Ishikawa (cell line): ENCODE data around the gene GNPTAB.

Experiments used
- CEBPB ChIP-seq: IDR thresholded peaks from 2 replicates; pipeline ENCODE4 v1.6.1; 2012
- CREB1 ChIP-seq: IDR thresholded peaks from 2 replicates; pipeline ENCODE4 v1.6.1; 2012; ENCODE audit warnings: low read depth
- EGR1 ChIP-seq: IDR thresholded peaks from 2 replicates; pipeline ENCODE4 v1.6.1; 2012
- EP300 ChIP-seq: IDR thresholded peaks from 2 replicates; pipeline ENCODE4 v1.6.1; 2012; ENCODE audit warnings: borderline replicate concordance
- FOXM1 ChIP-seq: IDR thresholded peaks from 2 replicates; pipeline ENCODE4 v1.6.1; 2012; ENCODE audit warnings: low read depth, borderline replicate concordance
- MAX ChIP-seq: IDR thresholded peaks from 2 replicates; pipeline ENCODE4 v1.6.1; 2012
- NFIC ChIP-seq: IDR thresholded peaks from 2 replicates; pipeline ENCODE4 v1.6.1; 2012
- RAD21 ChIP-seq: IDR thresholded peaks from 2 replicates; pipeline ENCODE4 v1.6.1; 2012; ENCODE audit warnings: low read depth
- TAF1 ChIP-seq: IDR thresholded peaks from 2 replicates; pipeline ENCODE4 v1.6.1; 2012; ENCODE audit warnings: low read depth, mild to moderate bottlenecking
- TCF12 ChIP-seq: IDR thresholded peaks from 2 replicates; pipeline ENCODE4 v1.6.1; 2012; ENCODE audit warnings: low read depth
- TEAD4 ChIP-seq: IDR thresholded peaks from 2 replicates; pipeline ENCODE4 v1.6.1; 2012
- YY1 ChIP-seq: IDR thresholded peaks from 2 replicates; pipeline ENCODE4 v1.6.1; 2012; ENCODE audit warnings: low read depth
- ZBTB7A ChIP-seq: IDR thresholded peaks from 2 replicates; pipeline ENCODE4 v1.6.1; 2012; ENCODE audit warnings: low read depth
- TF ChIP-seq, protein P1 (sequence below): IDR thresholded peaks from 2 replicates; pipeline ENCODE4 v1.6.1; 2012
- TF ChIP-seq, protein P2 (sequence below): IDR thresholded peaks from 2 replicates; pipeline ENCODE4 v1.6.1; 2012; ENCODE audit warnings: low read depth, mild to moderate bottlenecking

Gene GNPTAB

GRCh38 chr12:101768781-101769180, 62.0 kb downstream of the GNPTAB start:
- TF ChIP-seq, protein P1, sequence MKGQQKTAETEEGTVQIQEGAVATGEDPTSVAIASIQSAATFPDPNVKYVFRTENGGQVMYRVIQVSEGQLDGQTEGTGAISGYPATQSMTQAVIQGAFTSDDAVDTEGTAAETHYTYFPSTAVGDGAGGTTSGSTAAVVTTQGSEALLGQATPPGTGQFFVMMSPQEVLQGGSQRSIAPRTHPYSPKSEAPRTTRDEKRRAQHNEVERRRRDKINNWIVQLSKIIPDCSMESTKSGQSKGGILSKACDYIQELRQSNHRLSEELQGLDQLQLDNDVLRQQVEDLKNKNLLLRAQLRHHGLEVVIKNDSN: no peak
- TF ChIP-seq TEAD4 (no peak), NFIC (no peak), TAF1 (no peak), RAD21 (no peak), ZBTB7A (no peak), YY1 (no peak), CEBPB (no peak)

DNA sequence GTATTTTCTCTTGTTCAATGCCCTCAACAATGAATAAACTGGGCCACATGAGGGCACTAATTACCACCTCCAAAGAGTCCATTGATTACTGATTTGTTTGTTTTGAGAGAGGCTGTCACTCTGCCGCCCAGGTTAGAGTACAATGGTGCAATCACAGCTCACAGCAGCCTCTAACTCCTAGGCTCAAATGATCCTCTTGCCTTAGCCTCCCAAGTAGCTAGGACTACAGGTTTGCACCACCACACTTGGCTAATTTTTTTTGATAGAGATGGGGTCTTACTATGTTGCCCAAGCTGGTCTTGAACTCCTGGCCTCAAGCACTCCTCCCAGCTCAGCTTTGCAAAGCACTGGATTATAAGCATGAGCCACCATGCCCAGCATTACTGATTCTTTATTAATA, 63.2 kb downstream of the GNPTAB start:
- TF ChIP-seq TEAD4 (no peak), CREB1 (no peak), YY1 (no peak), EGR1 (no peak), EP300 (no peak), RAD21 (no peak), FOXM1 (no peak), MAX (no peak), CEBPB (no peak), TAF1 (no peak), TCF12 (no peak)
- TF ChIP-seq, protein P2, sequence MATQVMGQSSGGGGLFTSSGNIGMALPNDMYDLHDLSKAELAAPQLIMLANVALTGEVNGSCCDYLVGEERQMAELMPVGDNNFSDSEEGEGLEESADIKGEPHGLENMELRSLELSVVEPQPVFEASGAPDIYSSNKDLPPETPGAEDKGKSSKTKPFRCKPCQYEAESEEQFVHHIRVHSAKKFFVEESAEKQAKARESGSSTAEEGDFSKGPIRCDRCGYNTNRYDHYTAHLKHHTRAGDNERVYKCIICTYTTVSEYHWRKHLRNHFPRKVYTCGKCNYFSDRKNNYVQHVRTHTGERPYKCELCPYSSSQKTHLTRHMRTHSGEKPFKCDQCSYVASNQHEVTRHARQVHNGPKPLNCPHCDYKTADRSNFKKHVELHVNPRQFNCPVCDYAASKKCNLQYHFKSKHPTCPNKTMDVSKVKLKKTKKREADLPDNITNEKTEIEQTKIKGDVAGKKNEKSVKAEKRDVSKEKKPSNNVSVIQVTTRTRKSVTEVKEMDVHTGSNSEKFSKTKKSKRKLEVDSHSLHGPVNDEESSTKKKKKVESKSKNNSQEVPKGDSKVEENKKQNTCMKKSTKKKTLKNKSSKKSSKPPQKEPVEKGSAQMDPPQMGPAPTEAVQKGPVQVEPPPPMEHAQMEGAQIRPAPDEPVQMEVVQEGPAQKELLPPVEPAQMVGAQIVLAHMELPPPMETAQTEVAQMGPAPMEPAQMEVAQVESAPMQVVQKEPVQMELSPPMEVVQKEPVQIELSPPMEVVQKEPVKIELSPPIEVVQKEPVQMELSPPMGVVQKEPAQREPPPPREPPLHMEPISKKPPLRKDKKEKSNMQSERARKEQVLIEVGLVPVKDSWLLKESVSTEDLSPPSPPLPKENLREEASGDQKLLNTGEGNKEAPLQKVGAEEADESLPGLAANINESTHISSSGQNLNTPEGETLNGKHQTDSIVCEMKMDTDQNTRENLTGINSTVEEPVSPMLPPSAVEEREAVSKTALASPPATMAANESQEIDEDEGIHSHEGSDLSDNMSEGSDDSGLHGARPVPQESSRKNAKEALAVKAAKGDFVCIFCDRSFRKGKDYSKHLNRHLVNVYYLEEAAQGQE: no peak
- TF ChIP-seq, protein P1: no peak

- no peak for TF ChIP-seq EP300
- no peak for TF ChIP-seq YY1
- TF ChIP-seq FOXM1: no peak
- TF ChIP-seq TAF1: no peak
- TF ChIP-seq EGR1: no peak
- TF ChIP-seq RAD21: no peak
- no peak for TF ChIP-seq CREB1
- TF ChIP-seq, protein P2: no peak
- TF ChIP-seq, protein P1: no peak
Observed at GRCh38 chr12:101764051-101764792, 66.5 kb downstream of the GNPTAB start.

DNA sequence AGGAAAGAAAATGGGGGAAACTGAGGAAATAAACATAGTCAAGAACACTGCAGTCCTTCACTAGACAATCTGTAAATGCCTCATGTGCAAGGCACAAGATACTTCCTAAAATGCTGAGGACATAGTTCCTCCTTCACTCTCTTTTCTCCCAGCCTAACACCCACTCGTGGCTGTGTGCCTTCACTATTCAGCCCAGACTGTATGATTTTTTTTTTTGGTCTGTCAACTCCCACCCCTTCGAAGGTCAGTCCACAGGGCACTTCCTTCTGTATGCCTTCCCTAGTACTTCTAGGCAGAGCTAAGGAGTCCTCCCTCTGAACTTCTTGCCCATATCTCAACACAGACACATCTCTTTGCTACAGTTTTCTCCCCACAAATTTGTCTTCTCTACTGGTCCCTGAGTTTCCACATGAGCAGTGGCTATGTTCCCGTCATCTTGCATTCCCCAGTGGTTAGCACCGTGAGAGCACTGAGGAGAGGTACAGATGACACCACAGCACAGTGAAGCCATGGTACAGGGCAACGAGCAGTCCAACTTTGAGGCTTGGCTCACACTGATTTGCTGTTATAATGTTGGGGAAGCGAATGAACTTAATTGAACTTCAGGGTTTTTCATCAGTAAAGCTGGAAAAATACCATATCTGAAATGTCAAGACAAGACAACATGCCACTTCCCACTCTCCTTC, 67.4 kb downstream of the GNPTAB start:
- TF ChIP-seq CREB1 (no peak), EGR1 (no peak), NFIC (no peak), EP300 (no peak), CEBPB (no peak), ZBTB7A (no peak), TCF12 (no peak), FOXM1 (no peak), TAF1 (no peak), YY1 (no peak), RAD21 (no peak), MAX (no peak), TEAD4 (no peak)
- TF ChIP-seq, protein P2: no peak
- TF ChIP-seq, protein P1: no peak
